ENCODE data around the gene CAPN9.
"Not testable (repeated sequence)": the region's sequence is repeated elsewhere in the genome, so short reads cannot be mapped to it uniquely, and the experiment has no call there.

CAPN9 gene

GRCh38 chr1:230746617-230747016 is 571 bp upstream of the CAPN9 start:
- no peak for DNase-seq (ENCODE audit: low read depth in 3 of 3)

GRCh38 chr1:230747890-230748800 is 957 bp downstream of the CAPN9 start:
- no peak for DNase-seq (ENCODE audit: low read depth in 3 of 3)

- DNase-seq (ENCODE audit: low read depth in 3 of 3), result no peak
These were observed 2.0 kb downstream of the CAPN9 start for GRCh38 chr1:230749150-230749549.

- no peak for DNase-seq (ENCODE audit: low read depth in 3 of 3)
These were observed 2.4 kb downstream of the CAPN9 start for GRCh38 chr1:230749635-230750034.

GRCh38 chr1:230750576-230750975 is 3.4 kb downstream of the CAPN9 start:
- DNase-seq (ENCODE audit: low read depth in 3 of 3), result no peak

- DNase-seq (ENCODE audit: low read depth in 3 of 3), result no peak
These were observed 3.9 kb downstream of the CAPN9 start for GRCh38 chr1:230750986-230751625.

- no peak for DNase-seq (ENCODE audit: low read depth in 3 of 3)
These were observed 5.2 kb downstream of the CAPN9 start for GRCh38 chr1:230752407-230752806.

GRCh38 chr1:230753191-230753585 is 6.0 kb downstream of the CAPN9 start:
- no peak for DNase-seq (ENCODE audit: low read depth in 3 of 3)

- peak in 1 of 3 donors; percentile 10 for DNase-seq (ENCODE audit: low read depth in 3 of 3)
These were observed 6.5 kb downstream of the CAPN9 start for GRCh38 chr1:230753586-230754251.

- DNase-seq (ENCODE audit: low read depth in 3 of 3), result no peak
These were observed 7.6 kb downstream of the CAPN9 start for GRCh38 chr1:230754796-230755195.

- DNase-seq (ENCODE audit: low read depth in 3 of 3), result no peak
These were observed 10.9 kb downstream of the CAPN9 start for GRCh38 chr1:230757856-230758708.

GRCh38 chr1:230758709-230759368 is 11.7 kb downstream of the CAPN9 start:
- DNase-seq (ENCODE audit: low read depth in 3 of 3), result no peak

GRCh38 chr1:230759369-230760065 is 12.3 kb downstream of the CAPN9 start:
- DNase-seq (ENCODE audit: low read depth in 3 of 3), result no peak

- no peak for DNase-seq (ENCODE audit: low read depth in 3 of 3)
These were observed 13.2 kb downstream of the CAPN9 start for GRCh38 chr1:230760360-230760827.

GRCh38 chr1:230761443-230762167 is 14.4 kb downstream of the CAPN9 start:
- no peak for DNase-seq (ENCODE audit: low read depth in 3 of 3)

GRCh38 chr1:230763927-230764591 is 16.9 kb downstream of the CAPN9 start:
- DNase-seq (ENCODE audit: low read depth in 3 of 3), result no peak

- no peak for DNase-seq (ENCODE audit: low read depth in 3 of 3)
These were observed 19.1 kb downstream of the CAPN9 start for GRCh38 chr1:230766318-230766717.

GRCh38 chr1:230767859-230768612 is 20.8 kb downstream of the CAPN9 start:
- DNase-seq (ENCODE audit: low read depth in 3 of 3), result not testable (repeated sequence)
